K562 (cell line): ENCODE results near the gene GLIS1. TPM values are rescaled to one million over a fixed set of nuclear protein-coding genes. Genes with fewer than 3 reads are reported as not detected.
"Not testable (repeated sequence)": the region's sequence is repeated elsewhere in the genome, so short reads cannot be mapped to it uniquely, and the experiment has no call there.

Experiments
- ATAC-seq: fragments of 200-7000 bp; cut with Tn5 transposase; 3 replicates; pipeline ENCODE4 v1.9.1; 2020; ENCODE audit warnings: moderate library complexity
- BruUV-seq: library from RNA; stranded (reverse); fragments of 400-500 nt; replicated peaks from 2 replicates; lab custom pipeline; 2021; lab: Mats Ljungman, UMichigan
- CTCF ChIA-PET: fragments of 300-600 bp; formaldehyde crosslinking; extraction: SDS; loops from one replicate; lab custom pipeline; 2021; ENCODE audit warnings: low intra/inter-chr PET ratio; lab: Yijun Ruan, JAX
- POLR2A ChIA-PET: fragments of 300-600, 350-650 bp; sonication (Branson Sonifier 250); formaldehyde crosslinking; extraction: SDS; loops from one replicate; lab custom pipeline; 2021; ENCODE audit warnings: antibody characterized with exemption, inconsistent platforms; lab: Yijun Ruan, JAX
- DNase-seq, 4 experiments: peaks; one replicate each; pipeline versions ENCODE4 v3.0.0 to v3.0.0-alpha.2; 2011 to 2018; ENCODE audit warnings: low spot score in 3 of 4, mixed read lengths in 3 of 4; ENCODE audit errors: extremely low read depth in 1 of 4
- FAIRE-seq: peaks from 2 replicates; lab custom pipeline; 2011; peaks lifted over from hg19 to GRCh38; lab: Jason Lieb, UNC
- H2AFZ ChIP-seq: 2 replicates; pipeline ENCODE4 v1.6.0; 2011; ENCODE audit warnings: low read depth, low read length, control low read depth, inconsistent platforms
- H3K27ac ChIP-seq: fragments of 200-600 bp; 3 replicates; pipeline ENCODE4 v1.8.0; 2011; ENCODE audit warnings: low read depth, mild to moderate bottlenecking, control low read depth, inconsistent platforms, low read length, moderate library complexity, mixed read lengths; ENCODE audit errors: extremely low read depth
- H3K27me3 ChIP-seq, 2 experiments: fragments of 300-600 bp in 1 of 2; 2 replicates in 1 of 2; 3 replicates in 1 of 2; pipeline versions ENCODE4 v1.6.0 to v1.8.0; 2011; ENCODE audit warnings: inconsistent platforms in 2 of 2, low read length in 2 of 2, mild to moderate bottlenecking in 1 of 2, mixed read lengths in 1 of 2, moderate library complexity in 1 of 2; ENCODE audit not compliant: control insufficient read depth in 2 of 2, insufficient read depth in 2 of 2
- H3K36me3 ChIP-seq: fragments of 300-600 bp; 3 replicates; pipeline ENCODE4 v1.8.0; 2011; ENCODE audit warnings: mild to moderate bottlenecking, low read length, inconsistent platforms; ENCODE audit not compliant: control insufficient read depth, insufficient read depth
- H3K4me1 ChIP-seq, 2 experiments: fragments of 200-600 bp in 1 of 2; replicated peaks in 1 of 2; 2 replicates in 1 of 2; 3 replicates in 1 of 2; pipeline versions ENCODE4 v1.5.1 to v1.8.0; 2011; ENCODE audit warnings: inconsistent platforms in 2 of 2, low read length in 2 of 2, mild to moderate bottlenecking in 1 of 2, mixed read lengths in 1 of 2, moderate library complexity in 1 of 2; ENCODE audit not compliant: control insufficient read depth in 2 of 2, insufficient read depth in 2 of 2
- H3K4me2 ChIP-seq: 2 replicates; pipeline ENCODE4 v1.6.1; 2011; ENCODE audit warnings: low read length, control low read depth, inconsistent platforms, mixed read lengths; ENCODE audit not compliant: insufficient read depth
- H3K4me3 ChIP-seq: fragments of 200-600 bp; sonication (generic), shearing (Covaris generic); 2 replicates; pipeline ENCODE4 v1.5.1; 2016; ENCODE audit warnings: control low read depth, inconsistent platforms
- H3K79me2 ChIP-seq: fragments of 200-600 bp; 3 replicates; pipeline ENCODE4 v1.8.0; 2011; ENCODE audit warnings: low read length, inconsistent platforms; ENCODE audit not compliant: control insufficient read depth, insufficient read depth
- H3K9ac ChIP-seq, 2 experiments: 2 replicates each; pipeline versions ENCODE4 v1.6.0 to v1.6.1; 2011; ENCODE audit warnings: low read depth in 2 of 2, low read length in 2 of 2, control low read depth in 1 of 2, inconsistent platforms in 1 of 2, mild to moderate bottlenecking in 1 of 2, mixed read lengths in 1 of 2; ENCODE audit not compliant: insufficient read depth in 1 of 2
- H3K9me1 ChIP-seq: one replicate; pipeline ENCODE4 v1.6.0; 2011; ENCODE audit warnings: inconsistent platforms, mild to moderate bottlenecking, low read length, moderate library complexity; ENCODE audit not compliant: control insufficient read depth, insufficient read depth
- H3K9me3 ChIP-seq: replicated peaks from 2 replicates; pipeline ENCODE4 v1.5.1; 2011; ENCODE audit warnings: low read depth, low read length, inconsistent platforms; ENCODE audit not compliant: control insufficient read depth, insufficient read depth
- H4K20me1 ChIP-seq: replicated peaks from 2 replicates; pipeline ENCODE4 v1.6.1; 2011; ENCODE audit warnings: low read length, inconsistent platforms, mixed read lengths; ENCODE audit not compliant: control insufficient read depth, insufficient read depth
- CHAMP1 ChIP-seq: fragments of 450-650 bp; IDR thresholded peaks from 2 replicates; pipeline ENCODE4 v1.6.1; 2016; ENCODE audit warnings: mild to moderate bottlenecking
- CXXC5 ChIP-seq: fragments of 250-450 bp; sonication (Bioruptor Pico); IDR thresholded peaks from 2 replicates; pipeline ENCODE4 v1.8.0; 2022; ENCODE audit warnings: inconsistent platforms, mild to moderate bottlenecking, moderate library complexity
- HDAC2 ChIP-seq: fragments of 450-650 bp; IDR thresholded peaks from 2 replicates; pipeline ENCODE4 v1.6.1; 2016; ENCODE audit warnings: mild to moderate bottlenecking
- HES1 ChIP-seq: fragments of 450-650 bp; IDR thresholded peaks from 2 replicates; pipeline ENCODE4 v1.6.1; 2016; ENCODE audit warnings: low read depth, mild to moderate bottlenecking, moderate library complexity
- PRPF4 ChIP-seq: fragments of 200-400 bp; formaldehyde crosslinking; IDR thresholded peaks from one replicate; pipeline ENCODE4 v1.6.1; 2017; ENCODE audit warnings: low read length, low read depth, mild to moderate bottlenecking; ENCODE audit not compliant: insufficient read depth, poor library complexity, severe bottlenecking
- TEAD4 ChIP-seq, 2 experiments: sonication (generic) in 1 of 2; formaldehyde crosslinking in 1 of 2; IDR thresholded peaks; 2 replicates each; pipeline versions ENCODE4 v1.6.1 to v1.8.0; 2012 to 2022; ENCODE audit warnings: borderline replicate concordance in 1 of 2, inconsistent platforms in 1 of 2, low read length in 1 of 2, mild to moderate bottlenecking in 1 of 2, missing genetic modification reagents in 1 of 2
- TFAM ChIP-seq: fragments of 250-450 bp; sonication (Bioruptor Pico); conservative IDR thresholded peaks from 2 replicates; pipeline ENCODE4 v1.5.0; 2021; ENCODE audit warnings: mild to moderate bottlenecking, moderate library complexity
- ZNF407 ChIP-seq: fragments of 450-650 bp; IDR thresholded peaks from 2 replicates; pipeline ENCODE4 v1.6.1; 2016; ENCODE audit warnings: low read depth
- ZNF766 ChIP-seq: fragments of 200-800 bp; sonication (Bioruptor generic); conservative IDR thresholded peaks from 2 replicates; pipeline ENCODE4 v1.6.1; 2016; ENCODE audit warnings: missing genetic modification characterization, missing compliant biosample characterization
- WGBS: fragments of 100-300 bp; shearing (Covaris generic); methylation state at CpG from one replicate; pipeline ENCODE4 v1.1.6; 2016; ENCODE audit warnings: low coverage, mixed read lengths; ENCODE audit not compliant: insufficient coverage; ENCODE audit errors: missing lambda C conversion rate; 5-methylcytosine and 5-hydroxymethylcytosine counted together
- in situ Hi-C: fragments of 300-500 bp; cut with MboI; formaldehyde crosslinking; loops from 4 replicates; pipeline ENCODE4 v1.15.0; 2018; ENCODE audit warnings: inconsistent platforms, mixed read lengths
- intact Hi-C: fragments of 100-400 bp; cut with micrococcal nuclease; formaldehyde crosslinking; loops from 2 replicates; pipeline ENCODE4 v1.14.2; 2022
- polyA plus RNA-seq, 8 experiments: library from polyadenylated mRNA; depleted of rRNA in 4 of 8; stranded (reverse) in 5 of 8; unstranded in 3 of 8; fragments of >200 nt; fragmentation: Nextera tagmentation in 2 of 8; fragmentation: Illumina TruSeq in 1 of 8; extraction: Ambion mirVana in 2 of 8; extraction: Trizol in 1 of 8; gene quantifications; 2 replicates each; pipeline versions ENCODE4 v1.2.1 to v1.2.3, GENCODE V29; 2011 to 2014; ENCODE audit warnings: inconsistent platforms in 1 of 8, missing spikeins in 1 of 8
- total RNA-seq, 7 experiments: library from RNA; depleted of rRNA in 6 of 7; stranded (reverse); fragments of >200 nt in 6 of 7; fragmentation: Illumina TruSeq in 2 of 7; extraction: Trizol in 2 of 7; gene quantifications; 2 replicates each; pipeline versions ENCODE4 v1.2.1 to v1.2.3, GENCODE V29; 2011 to 2021; ENCODE audit warnings: low replicate concordance in 1 of 7

The GLIS1 gene
- total and polyA plus RNA-seq, 9 of the 15 experiments (the other 6 are each of a cell fraction or from before 2014, with no cell fraction given), result not detected

- 0 out of 2 replicates have a peak, but pooled peaks have one; percentile 34 for TF ChIP-seq CHAMP1
- peak; percentile 24; the same call in 1 of the 2 replicates for TF ChIP-seq HES1
- TF ChIP-seq TEAD4 (IDR thresholded peaks at IDR 0.05; ENCODE audit: low read length), result 0 out of 2 replicates have a peak, but pooled peaks have one; percentile 13
- not testable (repeated sequence) for TF ChIP-seq TEAD4 (CRISPR knock-in tag; IDR thresholded peaks at IDR 0.05; ENCODE audit: borderline replicate concordance)
Observed at GRCh38 chr1:53760497-53760896, 21.5 kb upstream of the GLIS1 start (continued).

DNA sequence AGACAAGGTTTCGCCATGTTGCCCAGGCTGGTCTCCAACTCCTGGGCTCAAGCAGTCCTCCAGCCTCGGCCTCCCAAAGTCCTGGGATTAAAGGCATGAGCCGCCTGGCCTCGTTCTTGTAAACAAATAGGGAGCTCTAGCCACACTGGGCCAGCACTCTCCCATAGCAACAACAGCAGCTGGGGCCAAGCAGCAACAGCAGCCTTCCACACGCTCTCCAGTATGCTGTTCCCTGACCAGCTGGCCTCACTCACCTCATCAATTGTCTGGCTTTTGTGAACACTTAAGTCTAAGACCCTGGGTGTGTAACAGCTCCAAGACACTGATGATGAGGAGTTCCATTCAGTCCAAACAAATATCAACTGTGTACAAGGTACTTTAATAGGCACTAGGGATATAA, 16.9 kb upstream of the GLIS1 start:
- no peak overlapping the region for H3K4me2 ChIP-seq
- H3K79me2 ChIP-seq, result no peaks in the 10 kb centered on the region
- no TSS peak for BruUV-seq
- peaks cover 0 to 4% of the 10 kb centered on the region in 2 experiments; a peak in 1 of 5 replicates for H3K4me1 ChIP-seq
- no peaks in the 10 kb centered on the region for H3K36me3 ChIP-seq
- no peak for ATAC-seq
- 0 out of 5 replicates have a peak, but pooled peaks cover 3 to 5% of the 10 kb centered on the region in 2 experiments for H3K27me3 ChIP-seq
- CTCF ChIA-PET, result no interaction called here
- no peak for FAIRE-seq
- H3K27ac ChIP-seq, result no peak overlapping the region
- no peak overlapping the region for H3K4me3 ChIP-seq
- no peaks in the 10 kb centered on the region for H3K9me3 ChIP-seq
- 22% methylated on average over 5 of the region's 5 CpGs for WGBS
- DNase-seq, result no peak
- intact Hi-C loops, result no loop called here
- in situ Hi-C loops, result no loop called here
- H4K20me1 ChIP-seq, result no peaks in the 10 kb centered on the region
- POLR2A ChIA-PET, result no interaction called here
- H2AFZ ChIP-seq, result no peak overlapping the region
- H3K9ac ChIP-seq, result no peak overlapping the region
- H3K9me1 ChIP-seq, result no peaks in the 10 kb centered on the region
- TF ChIP-seq TFAM (CRISPR knock-in tag), result no peak
- TF ChIP-seq CXXC5 (CRISPR knock-in tag), result no peak
- TF ChIP-seq ZNF407, result no peak
- TF ChIP-seq HDAC2, result no peak
- no peak for TF ChIP-seq PRPF4
- no peak for TF ChIP-seq ZNF766
